CD14-positive monocyte (primary cell): Measurements from ENCODE around the gene DDX18. TPM values are rescaled to one million over a fixed set of nuclear protein-coding genes. Genes with fewer than 3 reads are reported as not detected.

Source experiments
- DNase-seq, 3 donors: peaks; one replicate each; pipeline ENCODE4 v3.0.0-alpha.2; 2011 to 2022
- H2AFZ ChIP-seq: 2 replicates; pipeline ENCODE4 v1.6.0; 2012; ENCODE audit warnings: mild to moderate bottlenecking, low read depth, low read length, inconsistent platforms; ENCODE audit not compliant: insufficient read depth, poor library complexity, severe bottlenecking
- H3K27ac ChIP-seq, 2 donors: 1 replicate in 1 of 2; 2 replicates in 1 of 2; pipeline ENCODE4 v1.5.1; 2012 to 2013; ENCODE audit warnings: low read length in 2 of 2, control low read depth in 1 of 2, inconsistent platforms in 1 of 2, low read depth in 1 of 2, mild to moderate bottlenecking in 1 of 2
- H3K27me3 ChIP-seq, 2 donors: one replicate each; pipeline versions ENCODE4 v1.6.0 to v1.6.1; 2011 to 2013; ENCODE audit warnings: low read length in 2 of 2; ENCODE audit not compliant: control insufficient read depth in 2 of 2, insufficient read depth in 2 of 2
- H3K36me3 ChIP-seq, 2 donors: replicated peaks in 1 of 2; 1 replicate in 1 of 2; 2 replicates in 1 of 2; pipeline versions ENCODE4 v1.5.1 to v1.6.1; 2012 to 2013; ENCODE audit warnings: low read length in 2 of 2, control low read depth in 1 of 2, inconsistent platforms in 1 of 2, mild to moderate bottlenecking in 1 of 2; ENCODE audit not compliant: insufficient read depth in 2 of 2, control insufficient read depth in 1 of 2
- H3K4me1 ChIP-seq, 2 donors: 1 replicate in 1 of 2; 2 replicates in 1 of 2; pipeline versions ENCODE4 v1.5.1 to v1.6.1; 2012 to 2013; ENCODE audit warnings: low read length in 2 of 2, control low read depth in 1 of 2, inconsistent platforms in 1 of 2, mild to moderate bottlenecking in 1 of 2, moderate library complexity in 1 of 2; ENCODE audit not compliant: insufficient read depth in 2 of 2, control insufficient read depth in 1 of 2
- H3K4me2 ChIP-seq: replicated peaks from 2 replicates; pipeline ENCODE3; 2012; ENCODE audit warnings: low read length, moderate library complexity, mild to moderate bottlenecking; ENCODE audit not compliant: poor library complexity, severe bottlenecking; ENCODE audit errors: extremely low read depth
- H3K4me3 ChIP-seq, 3 experiments: fragments of 200-600 bp in 1 of 3; sonication (generic) in 1 of 3; replicated peaks in 1 of 3; 1 replicate in 2 of 3; 2 replicates in 1 of 3; pipeline ENCODE4 v1.5.1; 2011 to 2013; ENCODE audit warnings: low read length in 3 of 3, mild to moderate bottlenecking in 3 of 3, control low read depth in 2 of 3, low read depth in 2 of 3, inconsistent platforms in 1 of 3, moderate library complexity in 1 of 3
- H3K79me2 ChIP-seq: 2 replicates; pipeline ENCODE4 v1.6.0; 2012; ENCODE audit warnings: mild to moderate bottlenecking, control low read depth, inconsistent platforms, low read length, moderate library complexity; ENCODE audit not compliant: insufficient read depth
- H3K9ac ChIP-seq: 2 replicates; pipeline ENCODE4 v1.6.0; 2017; ENCODE audit warnings: low read length, mild to moderate bottlenecking; ENCODE audit not compliant: insufficient read depth, poor library complexity, severe bottlenecking
- H3K9me3 ChIP-seq, 2 donors: replicated peaks in 1 of 2; 1 replicate in 1 of 2; 2 replicates in 1 of 2; pipeline versions ENCODE4 v1.5.1 to v1.6.1; 2012 to 2013; ENCODE audit warnings: low read length in 2 of 2, control low read depth in 1 of 2; ENCODE audit not compliant: control insufficient read depth in 1 of 2, insufficient read depth in 1 of 2
- H4K20me1 ChIP-seq: 2 replicates; pipeline ENCODE4 v1.6.0; 2012; ENCODE audit warnings: mild to moderate bottlenecking, low read length, control low read depth, moderate library complexity; ENCODE audit not compliant: insufficient read depth
- H3K27ac Mint-ChIP-seq, 7 donors: one replicate each; pipeline ENCODE4 v1.8.0; 2020; ENCODE audit warnings: mild to moderate bottlenecking in 7 of 7, mixed read lengths in 7 of 7, moderate library complexity in 6 of 7, inconsistent platforms in 2 of 7
- H3K27me3 Mint-ChIP-seq, 3 donors: one replicate each; pipeline ENCODE4 v1.8.0; 2021 to 2022; ENCODE audit warnings: low read depth in 3 of 3, mild to moderate bottlenecking in 3 of 3, mixed read lengths in 3 of 3, moderate library complexity in 3 of 3, inconsistent platforms in 1 of 3
- H3K36me3 Mint-ChIP-seq, 2 donors: one replicate each; pipeline ENCODE4 v1.8.0; 2020; ENCODE audit warnings: mixed read lengths in 2 of 2, inconsistent platforms in 1 of 2, mild to moderate bottlenecking in 1 of 2
- H3K4me1 Mint-ChIP-seq: one replicate; pipeline ENCODE4 v1.8.0; 2020; ENCODE audit warnings: mild to moderate bottlenecking, mixed read lengths
- H3K4me3 Mint-ChIP-seq, 2 donors: one replicate each; pipeline ENCODE4 v1.8.0; 2020; ENCODE audit warnings: mild to moderate bottlenecking in 2 of 2, mixed read lengths in 2 of 2, moderate library complexity in 1 of 2
- H3K9me3 Mint-ChIP-seq, 7 donors: one replicate each; pipeline ENCODE4 v1.8.0; 2020 to 2022; ENCODE audit warnings: mixed read lengths in 7 of 7, mild to moderate bottlenecking in 6 of 7, moderate library complexity in 6 of 7, inconsistent platforms in 2 of 7
- CTCF ChIP-seq: fragments of 200-600 bp; IDR thresholded peaks from one replicate; pipeline ENCODE4 v1.8.0; 2022; ENCODE audit warnings: antibody characterized with exemption, mild to moderate bottlenecking
- WGBS: methylation state at CpG from one replicate; pipeline ENCODE4 v1.1.5; 2013; ENCODE audit warnings: missing lambda C conversion rate; ENCODE audit not compliant: insufficient coverage; 5-methylcytosine and 5-hydroxymethylcytosine counted together
- intact Hi-C, 2 donors: fragments of 100-400 bp; cut with micrococcal nuclease; formaldehyde crosslinking; loops; one replicate each; pipeline versions ENCODE4 v1.15.0 to v1.15.1; 2023
- polyA plus RNA-seq, 3 donors: library from polyadenylated mRNA; depleted of rRNA in 1 of 3; unstranded in 2 of 3; stranded (reverse) in 1 of 3; fragments of 300-500 nt in 2 of 3; fragments of >200 nt in 1 of 3; fragmentation: Illumina TruSeq in 2 of 3; gene quantifications; 1 replicate in 2 of 3; 2 replicates in 1 of 3; pipeline ENCODE4 v1.2.3, GENCODE V29; 2012 to 2021

Gene DDX18
- polyA plus RNA-seq, 3 donors, result 19.1 to 21.1 (median 19.7) TPM

- Mint-ChIP-seq H3K4me3 (no peak overlapping the region), H3K4me1 (no peaks in the 10 kb centered on the region), H3K27ac (no peak overlapping the region), H3K9me3 (peaks cover 0 to 3% (median 0%) of the 10 kb centered on the region in 7 donors), H3K36me3 (no peaks in the 10 kb centered on the region), H3K27me3 (peaks cover 0 to 7% (median 4%) of the 10 kb centered on the region in 3 donors)
- Histone ChIP-seq H4K20me1 (no peaks in the 10 kb centered on the region), H3K9ac (no peak overlapping the region), H3K4me1 (no peaks in the 10 kb centered on the region), H3K4me2 (no peak overlapping the region), H3K79me2 (no peaks in the 10 kb centered on the region), H3K27ac (no peak overlapping the region), H3K27me3 (peaks cover 0 to 2% of the 10 kb centered on the region in 2 donors), H2AFZ (no peak overlapping the region), H3K4me3 (no peak overlapping the region), H3K9me3 (no peaks in the 10 kb centered on the region), H3K36me3 (no peaks in the 10 kb centered on the region)
- DNase-seq, result no peak
- WGBS, result 100% methylated on average over 1 of the region's 4 CpGs
- no peak for TF ChIP-seq CTCF
- intact Hi-C loops, result no loop called here
These were observed 42.4 kb upstream of the DDX18 start for GRCh38 chr2:117771969-117772630.

GRCh38 chr2:117774716-117775115, 39.8 kb upstream of the DDX18 start:
- intact Hi-C loops, result no loop called here

More at GRCh38 chr2:117774716-117775115, 39.8 kb upstream of the DDX18 start:
- no peaks in the 10 kb centered on the region for H3K4me1 Mint-ChIP-seq
- no CpG with 5 or more reads among the region's 1 CpG for WGBS
- DNase-seq, result no peak
- H2AFZ ChIP-seq, result no peak overlapping the region
- no peak overlapping the region for H3K4me3 ChIP-seq
- H3K4me1 ChIP-seq, result no peaks in the 10 kb centered on the region
- H3K79me2 ChIP-seq, result no peaks in the 10 kb centered on the region
- H3K9ac ChIP-seq, result no peak overlapping the region
- H3K36me3 Mint-ChIP-seq, result no peaks in the 10 kb centered on the region
- H3K9me3 Mint-ChIP-seq, result peaks cover 0 to 4% (median 0%) of the 10 kb centered on the region in 7 donors
- no peak overlapping the region for H3K27ac ChIP-seq
- peaks cover 0 to 2% of the 10 kb centered on the region in 2 donors for H3K27me3 ChIP-seq
- TF ChIP-seq CTCF, result no peak
- peaks cover 0 to 4% (median 4%) of the 10 kb centered on the region in 3 donors for H3K27me3 Mint-ChIP-seq
- H3K4me2 ChIP-seq, result no peak overlapping the region
- H4K20me1 ChIP-seq, result no peaks in the 10 kb centered on the region
- no peaks in the 10 kb centered on the region for H3K36me3 ChIP-seq
- H3K9me3 ChIP-seq, result no peaks in the 10 kb centered on the region
- H3K27ac Mint-ChIP-seq, result no peak overlapping the region
- no peak overlapping the region for H3K4me3 Mint-ChIP-seq
